A673 (cell line): ENCODE measurements around the gene TBC1D5. TPM values are rescaled to one million over a fixed set of nuclear protein-coding genes. Genes with fewer than 3 reads are reported as not detected.

Experiments used
- BruUV-seq: library from RNA; stranded (reverse); fragments of 400-500 nt; replicated peaks from 2 replicates; lab custom pipeline; 2021; lab: Mats Ljungman, UMichigan
- CTCF ChIA-PET: fragments of 300-600 bp; sonication (Branson Sonifier 250); formaldehyde crosslinking; loops from one replicate; lab custom pipeline; 2022; ENCODE audit warnings: antibody characterized with exemption; lab: Charles Lee
- POLR2A ChIA-PET: fragments of 300-600 bp; sonication (Branson Sonifier 250); formaldehyde crosslinking; loops from one replicate; lab custom pipeline; 2022; ENCODE audit warnings: antibody characterized with exemption; ENCODE audit not compliant: low non-redundant PET; lab: Charles Lee
- DNase-seq: peaks from one replicate; pipeline ENCODE4 v3.0.0-alpha.2; 2015; ENCODE audit warnings: low spot score
- H3K27ac ChIP-seq: fragments of 200-600 bp; sonication (generic); 2 replicates; pipeline ENCODE4 v1.5.1; 2016; ENCODE audit warnings: mixed run types, low read depth, mild to moderate bottlenecking, mixed read lengths, antibody characterized with exemption, low read length; ENCODE audit not compliant: poor library complexity, severe bottlenecking
- H3K27me3 ChIP-seq: fragments of 200-600 bp; sonication (generic); replicated peaks from 2 replicates; pipeline ENCODE4 v1.6.1; 2017; ENCODE audit warnings: mixed run types, low read depth, mild to moderate bottlenecking, mixed read lengths, antibody characterized with exemption, low read length; ENCODE audit not compliant: insufficient read depth, poor library complexity
- H3K36me3 ChIP-seq: fragments of 200-600 bp; sonication (generic); 2 replicates; pipeline ENCODE4 v1.6.1; 2016; ENCODE audit warnings: mixed run types, mild to moderate bottlenecking, mixed read lengths, antibody characterized with exemption, low read length; ENCODE audit not compliant: insufficient read depth, poor library complexity, severe bottlenecking
- H3K4me1 ChIP-seq: fragments of 200-600 bp; sonication (generic); 2 replicates; pipeline ENCODE4 v1.6.1; 2017; ENCODE audit warnings: mixed run types, mild to moderate bottlenecking, mixed read lengths, antibody characterized with exemption, low read length; ENCODE audit not compliant: insufficient read depth, poor library complexity, severe bottlenecking
- H3K4me3 ChIP-seq: fragments of 200-600 bp; sonication (generic); 2 replicates; pipeline ENCODE4 v1.5.1; 2016; ENCODE audit warnings: low read depth, mixed run types, mild to moderate bottlenecking, mixed read lengths, low read length; ENCODE audit not compliant: poor library complexity, severe bottlenecking
- H3K9me3 ChIP-seq: fragments of 200-600 bp; sonication (generic); 2 replicates; pipeline ENCODE4 v1.6.1; 2016; ENCODE audit warnings: mixed run types, low read depth, mild to moderate bottlenecking, mixed read lengths, antibody characterized with exemption, low read length; ENCODE audit not compliant: poor library complexity, severe bottlenecking
- EZH2 ChIP-seq: fragments of 200-600 bp; sonication (generic); IDR thresholded peaks from 2 replicates; pipeline ENCODE4 v1.6.1; 2017; ENCODE audit warnings: borderline replicate concordance, low read depth, mild to moderate bottlenecking, mixed read lengths, antibody characterized with exemption, low read length; ENCODE audit not compliant: poor library complexity, severe bottlenecking
- intact Hi-C: fragments of 100-400 bp; cut with micrococcal nuclease; formaldehyde crosslinking; loops from one replicate; pipeline ENCODE4 v1.10.0; 2022; ENCODE audit not compliant: unreplicated experiment
- total RNA-seq: library from RNA; stranded (reverse); gene quantifications from 2 replicates; pipeline ENCODE4 v1.2.3, GENCODE V29; 2021
- TF ChIP-seq, protein P1 (sequence below): fragments of 300-800, 200-600 bp; sonication (generic); conservative IDR thresholded peaks from 2 replicates; pipeline ENCODE4 v1.5.1; 2017; ENCODE audit warnings: low read depth, mild to moderate bottlenecking, antibody characterized with exemption, low read length, moderate library complexity, mixed read lengths

TBC1D5 gene
- total RNA-seq, 1 experiment from 2014 or later, result 40.7 TPM

- TF ChIP-seq, protein P1, sequence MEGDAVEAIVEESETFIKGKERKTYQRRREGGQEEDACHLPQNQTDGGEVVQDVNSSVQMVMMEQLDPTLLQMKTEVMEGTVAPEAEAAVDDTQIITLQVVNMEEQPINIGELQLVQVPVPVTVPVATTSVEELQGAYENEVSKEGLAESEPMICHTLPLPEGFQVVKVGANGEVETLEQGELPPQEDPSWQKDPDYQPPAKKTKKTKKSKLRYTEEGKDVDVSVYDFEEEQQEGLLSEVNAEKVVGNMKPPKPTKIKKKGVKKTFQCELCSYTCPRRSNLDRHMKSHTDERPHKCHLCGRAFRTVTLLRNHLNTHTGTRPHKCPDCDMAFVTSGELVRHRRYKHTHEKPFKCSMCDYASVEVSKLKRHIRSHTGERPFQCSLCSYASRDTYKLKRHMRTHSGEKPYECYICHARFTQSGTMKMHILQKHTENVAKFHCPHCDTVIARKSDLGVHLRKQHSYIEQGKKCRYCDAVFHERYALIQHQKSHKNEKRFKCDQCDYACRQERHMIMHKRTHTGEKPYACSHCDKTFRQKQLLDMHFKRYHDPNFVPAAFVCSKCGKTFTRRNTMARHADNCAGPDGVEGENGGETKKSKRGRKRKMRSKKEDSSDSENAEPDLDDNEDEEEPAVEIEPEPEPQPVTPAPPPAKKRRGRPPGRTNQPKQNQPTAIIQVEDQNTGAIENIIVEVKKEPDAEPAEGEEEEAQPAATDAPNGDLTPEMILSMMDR, result no peak
- no peak for TF ChIP-seq EZH2
- ChIA-PET POLR2A (no interaction called here), CTCF (no interaction called here)
- no TSS peak for BruUV-seq
- Histone ChIP-seq H3K27me3 (no peaks in the 10 kb centered on the region), H3K36me3 (no peaks in the 10 kb centered on the region), H3K4me3 (no peak overlapping the region), H3K27ac (no peak overlapping the region), H3K9me3 (no peaks in the 10 kb centered on the region), H3K4me1 (no peaks in the 10 kb centered on the region)
- intact Hi-C loops, result no loop called here
- no peak for DNase-seq
These were observed 449.9 kb downstream of the TBC1D5 start for GRCh38 chr3:17292556-17292955.

GRCh38 chr3:17290894-17291293, 451.5 kb downstream of the TBC1D5 start:
- TF ChIP-seq, protein P1, result no peak
- no peak for TF ChIP-seq EZH2
- no peaks in the 10 kb centered on the region for H3K27me3 ChIP-seq
- no peaks in the 10 kb centered on the region for H3K9me3 ChIP-seq
- no peaks in the 10 kb centered on the region for H3K4me1 ChIP-seq
- POLR2A ChIA-PET, result no interaction called here
- CTCF ChIA-PET, result no interaction called here
- BruUV-seq, result no TSS peak
- no peaks in the 10 kb centered on the region for H3K36me3 ChIP-seq
- DNase-seq, result no peak
- no peak overlapping the region for H3K27ac ChIP-seq
- no peak overlapping the region for H3K4me3 ChIP-seq
- intact Hi-C loops, result no loop called here

- H3K4me3 ChIP-seq, result no peak overlapping the region
- H3K4me1 ChIP-seq, result no peaks in the 10 kb centered on the region
- BruUV-seq, result no TSS peak
- CTCF ChIA-PET, result no interaction called here
- H3K27ac ChIP-seq, result no peak overlapping the region
- no peaks in the 10 kb centered on the region for H3K27me3 ChIP-seq
- no peak for TF ChIP-seq EZH2
- TF ChIP-seq, protein P1, result no peak
- POLR2A ChIA-PET, result no interaction called here
- DNase-seq, result no peak
- intact Hi-C loops, result no loop called here
- H3K9me3 ChIP-seq, result no peaks in the 10 kb centered on the region
- H3K36me3 ChIP-seq, result no peaks in the 10 kb centered on the region
These were observed 453.5 kb downstream of the TBC1D5 start for GRCh38 chr3:17288839-17289399.
